Right lung (tissue), 5 donors: ENCODE data around the gene RNF145. TPM values are rescaled to one million over a fixed set of nuclear protein-coding genes. Genes with fewer than 3 reads are reported as not detected.
"Not testable (repeated sequence)": the region's sequence is repeated elsewhere in the genome, so short reads cannot be mapped to it uniquely, and the experiment has no call there.

Experiments
- DNase-seq, 2 donors: peaks; one replicate each; pipeline ENCODE4 v3.0.0-alpha.2; 2013
- polyA plus RNA-seq, 5 donors: library from polyadenylated mRNA; unstranded; fragments of 120-200 nt; gene quantifications; one replicate each; pipeline versions ENCODE4 v1.2.1 to v1.2.3, GENCODE V29; 2013; ENCODE audit warnings: inconsistent platforms in 1 of 5, low replicate concordance in 1 of 5; ENCODE audit not compliant: insufficient read length in 5 of 5, insufficient read depth in 1 of 5

Gene RNF145
- polyA plus RNA-seq, 5 donors, result 107 to 171 (median 133) TPM

DNA sequence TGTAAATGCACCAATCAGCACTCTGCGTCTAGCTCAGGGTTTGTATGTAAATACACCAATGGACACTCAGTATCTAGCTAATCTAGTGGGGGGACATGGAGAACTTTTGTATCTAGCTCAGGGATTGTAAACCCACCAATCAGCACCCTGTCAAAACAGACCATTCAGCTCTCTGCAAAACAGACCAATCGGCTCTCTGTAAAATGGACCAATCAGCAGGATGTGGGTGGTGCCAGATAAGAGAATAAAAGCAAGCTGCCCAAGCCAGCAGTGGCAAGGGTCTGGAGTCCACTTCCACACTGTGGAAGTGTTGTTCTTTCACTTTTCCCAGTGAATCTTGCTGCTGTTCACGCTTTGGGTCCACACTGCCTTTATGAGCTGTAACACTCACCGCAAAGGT, 89.5 kb downstream of the RNF145 start:
- not testable (repeated sequence) for DNase-seq

GRCh38 chr5:159118958-159119659, 90.2 kb downstream of the RNF145 start:
- not testable (repeated sequence) for DNase-seq

DNA sequence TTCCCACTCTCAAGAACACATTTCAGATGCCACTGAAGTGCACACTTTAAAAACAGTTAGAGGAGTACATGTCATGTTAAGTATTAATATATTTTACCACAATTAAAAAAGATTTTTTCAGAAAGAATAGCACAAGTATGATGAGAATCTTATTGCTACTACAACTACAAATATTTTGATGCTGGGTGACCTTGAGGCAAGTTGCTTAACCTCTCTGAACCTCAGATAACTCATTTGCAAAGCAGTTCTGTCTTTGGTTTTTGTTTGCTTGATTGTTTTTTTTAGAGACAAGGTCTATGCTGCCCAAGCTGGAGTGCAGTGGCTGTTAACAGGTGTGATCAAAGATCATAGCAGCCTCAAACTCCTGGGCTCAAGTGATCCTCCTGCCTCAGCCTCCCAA, 95.9 kb downstream of the RNF145 start:
- no peak for DNase-seq

GRCh38 chr5:159112436-159112835, 96.9 kb downstream of the RNF145 start:
- no peak for DNase-seq

Other genes starting within 250 kb of the RNF145 start
- gene EBF1, start 109.6 kb downstream of the RNF145 start, polyA plus RNA-seq, result 1 to 10 TPM; 6.2 to 8.1 (median 7.1) TPM
- 10 to 100 TPM; 36.9 to 54.8 (median 38.6) TPM for gene UBLCP1, start 53.7 kb upstream of the RNF145 start, polyA plus RNA-seq
- gene IL12B, start 120.9 kb upstream of the RNF145 start, polyA plus RNA-seq, result under 1 TPM; 0.07 to 0.15 (median 0.08) TPM